ENCODE results near the gene PDE3A. TPM values are rescaled to one million over a fixed set of nuclear protein-coding genes. Genes with fewer than 3 reads are reported as not detected.

The PDE3A gene
- total RNA-seq, 1 experiment from 2014 or later, result 0.12 TPM

- POLR2A ChIA-PET, result no interaction called here
- BruUV-seq (replicated peaks), result no TSS peak
- H3K27ac ChIP-seq (ENCODE audit: low read depth, low read length), result no peak overlapping the region
Measured at GRCh38 chr12:20436316-20436715, 68.0 kb downstream of the PDE3A start.

More at GRCh38 chr12:20436316-20436715, 68.0 kb downstream of the PDE3A start:
- ChIA-PET CTCF (no interaction called here), RAD21 (ENCODE audit: low non-redundant PET in 1 of 2, low total read pairs in 2 of 2, uncharacterized antibody in 2 of 2, unreplicated experiment in 2 of 2) (no interaction called here)
- H3K79me2 ChIP-seq (ENCODE audit: insufficient read depth, low read length), result no peaks in the 10 kb centered on the region
- H3K4me3 ChIP-seq (replicated peaks in 1 of 2; ENCODE audit: low read depth in 1 of 2, low read length in 2 of 2), result no peak overlapping the region
- no peaks in the 10 kb centered on the region for H3K9me3 ChIP-seq (ENCODE audit: control insufficient read depth in 1 of 2, insufficient read depth in 1 of 2, low read depth in 1 of 2, low read length in 2 of 2)
- H4K20me1 ChIP-seq (ENCODE audit: insufficient read depth), result no peaks in the 10 kb centered on the region
- intact Hi-C loops (cut with micrococcal nuclease), result no loop called here
- no peaks in the 10 kb centered on the region for H3K36me3 ChIP-seq (ENCODE audit: control insufficient read depth in 1 of 2, insufficient read depth in 2 of 2, low read length in 2 of 2)
- no peak overlapping the region for H2AFZ ChIP-seq (ENCODE audit: low read depth, low read length, poor library complexity, severe bottlenecking)
- no peaks in the 10 kb centered on the region for H3K9me2 ChIP-seq (ENCODE audit: insufficient read depth)
- no peaks in the 10 kb centered on the region for H3K4me1 ChIP-seq (ENCODE audit: control insufficient read depth in 1 of 2, insufficient read depth in 2 of 2, low read length in 2 of 2)
- no peak overlapping the region for H3K4me2 ChIP-seq (ENCODE audit: low read length)
- ATAC-seq (no peak), DNase-seq (ENCODE audit: low read depth, low spot score) (no peak)
- TF ChIP-seq JUND (IDR thresholded peaks at IDR 0.05) (no peak), YY1 (IDR thresholded peaks at IDR 0.05; ENCODE audit: extremely low read depth, insufficient replicate concordance, low read depth, low read length) (no peak), ZFX (IDR thresholded peaks at IDR 0.05) (no peak), SP1 (IDR thresholded peaks at IDR 0.05; ENCODE audit: low read depth) (no peak), POLR2AphosphoS5 (IDR thresholded peaks at IDR 0.05; ENCODE audit: low read depth, low read length) (no peak), CBX3 (IDR thresholded peaks at IDR 0.05; ENCODE audit: low read depth) (no peak), CTCF (IDR thresholded peaks at IDR 0.05 in 2 of 3, conservative IDR thresholded peaks at IDR 0.05 in 1 of 3; ENCODE audit: borderline replicate concordance in 1 of 3, insufficient read depth in 1 of 3, low read depth in 2 of 3, low read length in 2 of 3) (no peak), POLR2A (IDR thresholded peaks at IDR 0.05; ENCODE audit: borderline replicate concordance, extremely low read depth, insufficient read depth, insufficient read length) (no peak), FOSL1 (IDR thresholded peaks at IDR 0.05; ENCODE audit: low read depth) (no peak), SIN3A (IDR thresholded peaks at IDR 0.05; ENCODE audit: low read depth) (no peak), ELF1 (IDR thresholded peaks at IDR 0.05; ENCODE audit: borderline replicate concordance, low read depth) (no peak), EGR1 (IDR thresholded peaks at IDR 0.05; ENCODE audit: low read depth) (no peak), ATF3 (IDR thresholded peaks at IDR 0.05) (no peak), EZH2phosphoT487 (IDR thresholded peaks at IDR 0.05; ENCODE audit: borderline replicate concordance) (no peak), TCF7L2 (IDR thresholded peaks at IDR 0.05; ENCODE audit: borderline replicate concordance, extremely low read depth, insufficient read depth, insufficient read length) (no peak), RAD21 (IDR thresholded peaks at IDR 0.05; ENCODE audit: low read depth) (no peak), SRF (IDR thresholded peaks at IDR 0.05; ENCODE audit: low read depth) (no peak)
- TF ChIP-seq, protein P1, sequence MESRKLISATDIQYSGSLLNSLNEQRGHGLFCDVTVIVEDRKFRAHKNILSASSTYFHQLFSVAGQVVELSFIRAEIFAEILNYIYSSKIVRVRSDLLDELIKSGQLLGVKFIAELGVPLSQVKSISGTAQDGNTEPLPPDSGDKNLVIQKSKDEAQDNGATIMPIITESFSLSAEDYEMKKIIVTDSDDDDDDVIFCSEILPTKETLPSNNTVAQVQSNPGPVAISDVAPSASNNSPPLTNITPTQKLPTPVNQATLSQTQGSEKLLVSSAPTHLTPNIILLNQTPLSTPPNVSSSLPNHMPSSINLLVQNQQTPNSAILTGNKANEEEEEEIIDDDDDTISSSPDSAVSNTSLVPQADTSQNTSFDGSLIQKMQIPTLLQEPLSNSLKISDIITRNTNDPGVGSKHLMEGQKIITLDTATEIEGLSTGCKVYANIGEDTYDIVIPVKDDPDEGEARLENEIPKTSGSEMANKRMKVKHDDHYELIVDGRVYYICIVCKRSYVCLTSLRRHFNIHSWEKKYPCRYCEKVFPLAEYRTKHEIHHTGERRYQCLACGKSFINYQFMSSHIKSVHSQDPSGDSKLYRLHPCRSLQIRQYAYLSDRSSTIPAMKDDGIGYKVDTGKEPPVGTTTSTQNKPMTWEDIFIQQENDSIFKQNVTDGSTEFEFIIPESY (IDR thresholded peaks at IDR 0.05; ENCODE audit: extremely low read depth, insufficient replicate concordance, low read length), result no peak
- TF ChIP-seq, protein P2, sequence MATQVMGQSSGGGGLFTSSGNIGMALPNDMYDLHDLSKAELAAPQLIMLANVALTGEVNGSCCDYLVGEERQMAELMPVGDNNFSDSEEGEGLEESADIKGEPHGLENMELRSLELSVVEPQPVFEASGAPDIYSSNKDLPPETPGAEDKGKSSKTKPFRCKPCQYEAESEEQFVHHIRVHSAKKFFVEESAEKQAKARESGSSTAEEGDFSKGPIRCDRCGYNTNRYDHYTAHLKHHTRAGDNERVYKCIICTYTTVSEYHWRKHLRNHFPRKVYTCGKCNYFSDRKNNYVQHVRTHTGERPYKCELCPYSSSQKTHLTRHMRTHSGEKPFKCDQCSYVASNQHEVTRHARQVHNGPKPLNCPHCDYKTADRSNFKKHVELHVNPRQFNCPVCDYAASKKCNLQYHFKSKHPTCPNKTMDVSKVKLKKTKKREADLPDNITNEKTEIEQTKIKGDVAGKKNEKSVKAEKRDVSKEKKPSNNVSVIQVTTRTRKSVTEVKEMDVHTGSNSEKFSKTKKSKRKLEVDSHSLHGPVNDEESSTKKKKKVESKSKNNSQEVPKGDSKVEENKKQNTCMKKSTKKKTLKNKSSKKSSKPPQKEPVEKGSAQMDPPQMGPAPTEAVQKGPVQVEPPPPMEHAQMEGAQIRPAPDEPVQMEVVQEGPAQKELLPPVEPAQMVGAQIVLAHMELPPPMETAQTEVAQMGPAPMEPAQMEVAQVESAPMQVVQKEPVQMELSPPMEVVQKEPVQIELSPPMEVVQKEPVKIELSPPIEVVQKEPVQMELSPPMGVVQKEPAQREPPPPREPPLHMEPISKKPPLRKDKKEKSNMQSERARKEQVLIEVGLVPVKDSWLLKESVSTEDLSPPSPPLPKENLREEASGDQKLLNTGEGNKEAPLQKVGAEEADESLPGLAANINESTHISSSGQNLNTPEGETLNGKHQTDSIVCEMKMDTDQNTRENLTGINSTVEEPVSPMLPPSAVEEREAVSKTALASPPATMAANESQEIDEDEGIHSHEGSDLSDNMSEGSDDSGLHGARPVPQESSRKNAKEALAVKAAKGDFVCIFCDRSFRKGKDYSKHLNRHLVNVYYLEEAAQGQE (IDR thresholded peaks at IDR 0.05; ENCODE audit: low read depth), result no peak
- H3K9ac ChIP-seq (ENCODE audit: low read length), result no peak overlapping the region
- no peaks in the 10 kb centered on the region for H3K27me3 ChIP-seq (ENCODE audit: insufficient read depth, low read length)

Data from HCT116 (cell line).